HEK293T (cell line): Measurements from ENCODE around the gene EFHC1.

Experiments
- CTCF ChIA-PET: fragments of 350-600 bp; formaldehyde crosslinking; extraction: SDS; loops from one replicate; lab custom pipeline; 2021; ENCODE audit warnings: antibody characterized with exemption, inconsistent platforms; lab: Yijun Ruan, JAX
- POLR2A ChIA-PET: fragments of 350-600 bp; formaldehyde crosslinking; extraction: SDS; loops from one replicate; lab custom pipeline; 2020; ENCODE audit warnings: antibody characterized with exemption, inconsistent platforms; lab: Yijun Ruan, JAX
- DNase-seq: peaks from one replicate; pipeline ENCODE4 v3.0.0; 2012; ENCODE audit warnings: mixed read lengths; ENCODE audit errors: extremely low spot score
- ARNT ChIP-seq: fragments of 450-650 bp; IDR thresholded peaks from 2 replicates; pipeline ENCODE4 v1.6.1; 2017; ENCODE audit warnings: mild to moderate bottlenecking
- BHLHE40 ChIP-seq: fragments of 450-650 bp; IDR thresholded peaks from 2 replicates; pipeline ENCODE4 v1.6.1; 2016; ENCODE audit warnings: mild to moderate bottlenecking, moderate library complexity, borderline replicate concordance
- CTBP1 ChIP-seq: fragments of 450-650 bp; IDR thresholded peaks from 2 replicates; pipeline ENCODE4 v1.6.1; 2016; ENCODE audit warnings: borderline replicate concordance
- ELF4 ChIP-seq: fragments of 450-650 bp; IDR thresholded peaks from 2 replicates; pipeline ENCODE4 v1.6.1; 2017; ENCODE audit warnings: antibody characterized with exemption
- FOXA1 ChIP-seq: fragments of 450-650 bp; IDR thresholded peaks from 2 replicates; pipeline ENCODE4 v1.6.1; 2016; ENCODE audit warnings: mild to moderate bottlenecking
- FOXK2 ChIP-seq: fragments of 450-650 bp; IDR thresholded peaks from 2 replicates; pipeline ENCODE4 v1.6.1; 2016; ENCODE audit warnings: mild to moderate bottlenecking
- FOXM1 ChIP-seq: fragments of 450-650 bp; IDR thresholded peaks from 2 replicates; pipeline ENCODE4 v1.6.1; 2017; ENCODE audit warnings: mild to moderate bottlenecking, borderline replicate concordance
- HDGF ChIP-seq: fragments of 450-650 bp; IDR thresholded peaks from 2 replicates; pipeline ENCODE4 v1.6.1; 2017; ENCODE audit warnings: antibody characterized with exemption, borderline replicate concordance
- L3MBTL2 ChIP-seq: fragments of 450-650 bp; conservative IDR thresholded peaks from 2 replicates; pipeline ENCODE4 v1.6.1; 2016; ENCODE audit warnings: mild to moderate bottlenecking
- LEF1 ChIP-seq: fragments of 450-650 bp; IDR thresholded peaks from 2 replicates; pipeline ENCODE4 v1.6.1; 2017; ENCODE audit warnings: mild to moderate bottlenecking, borderline replicate concordance
- NFRKB ChIP-seq: fragments of 450-650 bp; IDR thresholded peaks from 2 replicates; pipeline ENCODE4 v1.6.1; 2016; ENCODE audit warnings: mild to moderate bottlenecking, moderate library complexity
- SP1 ChIP-seq: fragments of 450-650 bp; IDR thresholded peaks from 2 replicates; pipeline ENCODE4 v1.6.1; 2017
- SUZ12 ChIP-seq: fragments of 450-650 bp; IDR thresholded peaks from 2 replicates; pipeline ENCODE4 v1.6.1; 2016; ENCODE audit warnings: mild to moderate bottlenecking
- TARDBP ChIP-seq: fragments of 450-650 bp; IDR thresholded peaks from 2 replicates; pipeline ENCODE4 v1.6.1; 2016
- ZNF384 ChIP-seq: fragments of 450-650 bp; IDR thresholded peaks from 2 replicates; pipeline ENCODE4 v1.6.1; 2016
- TF ChIP-seq, protein P1 (sequence below): fragments of 450-650 bp; IDR thresholded peaks from 2 replicates; pipeline ENCODE4 v1.6.1; 2016

The EFHC1 gene

DNA sequence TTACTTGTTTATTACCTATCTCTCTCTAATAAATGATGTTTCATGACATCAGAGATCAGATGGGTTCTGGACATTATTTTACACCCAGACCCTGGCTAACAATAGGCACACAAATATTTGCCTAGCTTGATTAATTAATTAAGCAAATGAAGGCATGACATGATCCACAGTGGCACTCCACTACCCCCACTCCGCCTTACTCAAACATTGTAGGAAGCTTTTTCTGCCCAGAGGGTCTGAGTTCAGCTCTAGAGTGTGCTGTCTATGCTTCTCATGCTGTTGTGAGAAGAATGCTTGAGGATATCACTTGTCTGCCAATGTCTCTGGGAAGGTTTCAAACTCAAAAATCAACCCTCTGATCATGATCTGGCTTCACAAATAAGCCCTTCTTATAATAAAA is 111.7 kb downstream of the EFHC1 start:
- CTCF ChIA-PET: no interaction called here
- DNase-seq: no peak
- POLR2A ChIA-PET: no interaction called here
- TF ChIP-seq SP1 (no peak), FOXA1 (no peak), NFRKB (no peak), ZNF384 (no peak), LEF1 (no peak), FOXK2 (no peak), HDGF (no peak), TARDBP (no peak), SUZ12 (no peak), L3MBTL2 (no peak), FOXM1 (no peak), BHLHE40 (no peak), CTBP1 (no peak), ELF4 (no peak), ARNT (no peak)
- TF ChIP-seq, protein P1, sequence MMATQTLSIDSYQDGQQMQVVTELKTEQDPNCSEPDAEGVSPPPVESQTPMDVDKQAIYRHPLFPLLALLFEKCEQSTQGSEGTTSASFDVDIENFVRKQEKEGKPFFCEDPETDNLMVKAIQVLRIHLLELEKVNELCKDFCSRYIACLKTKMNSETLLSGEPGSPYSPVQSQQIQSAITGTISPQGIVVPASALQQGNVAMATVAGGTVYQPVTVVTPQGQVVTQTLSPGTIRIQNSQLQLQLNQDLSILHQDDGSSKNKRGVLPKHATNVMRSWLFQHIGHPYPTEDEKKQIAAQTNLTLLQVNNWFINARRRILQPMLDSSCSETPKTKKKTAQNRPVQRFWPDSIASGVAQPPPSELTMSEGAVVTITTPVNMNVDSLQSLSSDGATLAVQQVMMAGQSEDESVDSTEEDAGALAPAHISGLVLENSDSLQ: no peak

DNA sequence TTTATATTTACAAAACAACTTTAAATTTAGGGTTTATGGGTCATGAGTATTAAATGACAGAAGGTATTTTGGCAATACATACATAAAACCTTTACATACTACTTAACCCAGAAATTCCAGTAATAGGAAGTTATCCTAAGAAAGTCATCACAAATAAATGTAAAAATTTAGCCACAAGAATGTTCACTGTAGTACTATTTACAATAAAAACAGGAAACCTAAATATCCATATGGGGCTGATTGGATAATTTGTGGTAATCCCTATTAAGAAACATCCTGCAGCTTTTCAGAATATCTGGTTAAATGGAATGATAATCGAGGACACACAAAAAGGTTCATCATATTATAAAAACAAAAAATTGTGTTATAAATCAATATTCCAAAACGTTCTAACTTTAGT is 112.3 kb downstream of the EFHC1 start:
- TF ChIP-seq FOXM1 (no peak), FOXA1 (no peak), SP1 (no peak), HDGF (no peak), L3MBTL2 (no peak), NFRKB (no peak), FOXK2 (no peak), ELF4 (no peak), BHLHE40 (no peak)
- TF ChIP-seq, protein P1: no peak
- POLR2A ChIA-PET: no interaction called here
- no peak for DNase-seq
- CTCF ChIA-PET: no interaction called here

DNA sequence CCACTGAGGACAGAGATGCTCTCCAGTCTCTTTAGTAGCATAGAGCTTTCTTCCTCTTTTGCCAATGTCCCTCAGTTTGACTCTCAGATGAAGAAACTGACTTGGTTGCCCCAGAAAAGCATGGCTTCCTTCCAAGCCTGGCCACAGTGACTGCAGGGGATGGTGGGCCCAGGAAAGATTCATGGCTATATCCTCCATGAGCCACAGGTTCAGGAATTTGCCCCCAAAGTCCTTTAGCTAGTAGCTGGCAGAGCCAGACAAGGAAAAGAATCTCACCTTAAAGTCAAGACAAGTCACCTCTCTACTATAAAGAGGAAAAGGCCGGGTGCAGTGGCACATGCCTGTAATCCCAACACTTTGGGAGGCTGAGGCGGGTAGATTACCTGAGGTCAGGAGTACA is 113.3 kb downstream of the EFHC1 start:
- CTCF ChIA-PET: no interaction called here
- TF ChIP-seq BHLHE40: no peak
- TF ChIP-seq SUZ12: no peak
- TF ChIP-seq ELF4: no peak
- no peak for TF ChIP-seq FOXM1
- TF ChIP-seq TARDBP: no peak
- no peak for TF ChIP-seq FOXK2
- no peak for TF ChIP-seq FOXA1
- no peak for TF ChIP-seq ARNT
- TF ChIP-seq LEF1: no peak
- no peak for TF ChIP-seq SP1
- no peak for TF ChIP-seq ZNF384
- TF ChIP-seq HDGF: no peak
- TF ChIP-seq, protein P1: no peak
- POLR2A ChIA-PET: no interaction called here
- DNase-seq: no peak

DNA sequence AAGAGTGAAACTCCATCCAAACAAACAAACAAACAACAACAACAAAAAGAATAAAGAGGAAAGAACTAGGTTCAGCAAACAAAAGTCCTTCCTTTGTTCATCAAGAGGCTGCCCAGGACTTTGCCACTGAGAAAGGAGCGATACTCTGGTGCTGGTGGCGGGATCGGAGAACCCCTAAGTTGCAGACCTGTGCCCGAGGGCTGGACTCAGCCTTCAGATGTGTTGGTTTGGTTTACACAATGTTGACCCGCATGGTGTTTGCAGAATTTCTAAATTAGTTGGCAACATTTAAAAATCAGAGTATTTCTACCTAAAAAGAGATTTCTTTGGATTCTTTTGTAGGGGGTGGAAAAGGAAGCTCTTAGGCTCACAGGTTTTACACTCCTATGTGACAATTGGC is 114.2 kb downstream of the EFHC1 start:
- ChIA-PET CTCF (no interaction called here), POLR2A (no interaction called here)
- DNase-seq: no peak
- no peak for TF ChIP-seq FOXA1
- TF ChIP-seq L3MBTL2: no peak
- TF ChIP-seq ZNF384: no peak
- no peak for TF ChIP-seq CTBP1
- TF ChIP-seq, protein P1: no peak
- no peak for TF ChIP-seq TARDBP
- TF ChIP-seq HDGF: no peak
- no peak for TF ChIP-seq LEF1
- TF ChIP-seq SUZ12: no peak
- TF ChIP-seq ARNT: no peak
- TF ChIP-seq SP1: no peak
- no peak for TF ChIP-seq BHLHE40
- no peak for TF ChIP-seq FOXK2
- no peak for TF ChIP-seq FOXM1
- TF ChIP-seq ELF4: no peak

DNA sequence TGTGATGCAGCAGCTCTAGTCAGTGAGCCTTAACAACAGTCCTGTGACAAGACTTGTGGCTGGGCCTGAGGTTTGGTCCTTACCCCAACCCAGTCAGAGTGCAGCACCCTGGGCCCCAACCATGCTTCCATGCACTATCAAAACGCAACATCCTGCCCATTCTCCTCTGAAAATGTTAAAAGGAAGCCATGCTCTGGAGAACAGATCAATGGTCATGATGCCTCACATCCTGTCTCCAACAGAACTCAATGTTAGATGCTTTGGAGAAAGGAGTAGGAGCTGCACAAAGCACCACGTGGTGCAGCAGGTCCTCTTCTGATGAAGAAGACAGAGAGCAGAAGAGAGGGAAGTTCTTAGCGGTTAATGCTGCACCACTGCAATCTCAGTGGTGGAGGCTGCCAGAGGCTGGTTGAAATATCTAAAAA is 114.8 kb downstream of the EFHC1 start:
- TF ChIP-seq CTBP1: no peak
- no peak for TF ChIP-seq FOXA1
- TF ChIP-seq TARDBP: no peak
- no peak for TF ChIP-seq BHLHE40
- TF ChIP-seq ARNT: no peak
- TF ChIP-seq, protein P1: no peak
- no peak for TF ChIP-seq LEF1
- no peak for TF ChIP-seq NFRKB
- no peak for TF ChIP-seq ELF4
- ChIA-PET CTCF (no interaction called here), POLR2A (no interaction called here)
- DNase-seq: no peak
